GM18861 (cell line): ENCODE data around the gene RAB11FIP3.
"Not testable (repeated sequence)": the region's sequence is repeated elsewhere in the genome, so short reads cannot be mapped to it uniquely, and the experiment has no call there.

Experiments
- ATAC-seq: cut with Tn5 transposase; IDR thresholded peaks from one replicate; pipeline ENCODE4 v1.9.1; 2021; ENCODE audit not compliant: unreplicated experiment

The RAB11FIP3 gene

GRCh38 chr16:460787-461186, 35.3 kb downstream of the RAB11FIP3 start:
- no peak for ATAC-seq

GRCh38 chr16:463071-463470, 37.6 kb downstream of the RAB11FIP3 start:
- ATAC-seq, result no peak

GRCh38 chr16:466651-467050, 41.2 kb downstream of the RAB11FIP3 start:
- no peak for ATAC-seq

- not testable (repeated sequence) for ATAC-seq
Observed at GRCh38 chr16:467249-467871, 41.9 kb downstream of the RAB11FIP3 start.

- ATAC-seq, result no peak
Observed at GRCh38 chr16:468068-468821, 42.8 kb downstream of the RAB11FIP3 start.

GRCh38 chr16:469459-469858, 44.0 kb downstream of the RAB11FIP3 start:
- not testable (repeated sequence) for ATAC-seq

- ATAC-seq, result no peak
Observed at GRCh38 chr16:470418-470817, 45.0 kb downstream of the RAB11FIP3 start.

- no peak for ATAC-seq
Observed at GRCh38 chr16:471353-472198, 46.1 kb downstream of the RAB11FIP3 start.

GRCh38 chr16:472199-472504, 46.7 kb downstream of the RAB11FIP3 start:
- ATAC-seq, result no peak

- ATAC-seq, result no peak
Observed at GRCh38 chr16:473046-474043, 47.9 kb downstream of the RAB11FIP3 start.

GRCh38 chr16:474420-475122, 49.1 kb downstream of the RAB11FIP3 start:
- ATAC-seq, result no peak

- no peak for ATAC-seq
Observed at GRCh38 chr16:476039-476438, 50.6 kb downstream of the RAB11FIP3 start.

- ATAC-seq, result no peak
Observed at GRCh38 chr16:477301-478157, 52.1 kb downstream of the RAB11FIP3 start.

GRCh38 chr16:478287-478686, 52.8 kb downstream of the RAB11FIP3 start:
- not testable (repeated sequence) for ATAC-seq

GRCh38 chr16:482468-483185, 57.2 kb downstream of the RAB11FIP3 start:
- no peak for ATAC-seq

- ATAC-seq, result no peak
Observed at GRCh38 chr16:483341-484075, 58.1 kb downstream of the RAB11FIP3 start.

GRCh38 chr16:489606-490005, 64.2 kb downstream of the RAB11FIP3 start:
- no peak for ATAC-seq

GRCh38 chr16:490768-491167, 65.3 kb downstream of the RAB11FIP3 start:
- ATAC-seq, result no peak
